ENCODE measurements around the gene DESI1.
"Not testable (repeated sequence)": the region's sequence is repeated elsewhere in the genome, so short reads cannot be mapped to it uniquely, and the experiment has no call there.

The DESI1 gene

GRCh38 chr22:41620589-41621098, at the start of gene DESI1:
Gene DESI1, minus strand, starts transcription at chr22:41621043. Its CDS starts 204 bp downstream, at chr22:41620839.
- no peak for DNase-seq (ENCODE audit: low read depth)

GRCh38 chr22:41668971-41669911, 48.4 kb upstream of the DESI1 start:
- peak; percentile 83 for DNase-seq (ENCODE audit: low read depth)

- DNase-seq (ENCODE audit: low read depth): no peak
These were observed 44.1 kb upstream of the DESI1 start for GRCh38 chr22:41664951-41665350.

- DNase-seq (ENCODE audit: low read depth): no peak
These were observed 43.6 kb upstream of the DESI1 start for GRCh38 chr22:41664490-41664889.

- not testable (repeated sequence) for DNase-seq (ENCODE audit: low read depth)
These were observed 42.8 kb upstream of the DESI1 start for GRCh38 chr22:41663594-41663993.

- no peak for DNase-seq (ENCODE audit: low read depth)
These were observed 40.9 kb upstream of the DESI1 start for GRCh38 chr22:41661713-41662112.

GRCh38 chr22:41661088-41661487, 40.2 kb upstream of the DESI1 start:
- DNase-seq (ENCODE audit: low read depth): no peak

GRCh38 chr22:41660416-41660815, 39.6 kb upstream of the DESI1 start:
- DNase-seq (ENCODE audit: low read depth): no peak

- no peak for DNase-seq (ENCODE audit: low read depth)
These were observed 39.1 kb upstream of the DESI1 start for GRCh38 chr22:41659941-41660340.

- no peak for DNase-seq (ENCODE audit: low read depth)
These were observed 38.0 kb upstream of the DESI1 start for GRCh38 chr22:41658869-41659268.

- DNase-seq (ENCODE audit: low read depth): no peak
These were observed 36.9 kb upstream of the DESI1 start for GRCh38 chr22:41657709-41658108.

- no peak for DNase-seq (ENCODE audit: low read depth)
These were observed 35.7 kb upstream of the DESI1 start for GRCh38 chr22:41656556-41656955.

GRCh38 chr22:41654322-41654721, 33.5 kb upstream of the DESI1 start:
- no peak for DNase-seq (ENCODE audit: low read depth)

- no peak for DNase-seq (ENCODE audit: low read depth)
These were observed 30.0 kb upstream of the DESI1 start for GRCh38 chr22:41650821-41651220.

- DNase-seq (ENCODE audit: low read depth): no peak
These were observed 29.4 kb upstream of the DESI1 start for GRCh38 chr22:41650229-41650628.

GRCh38 chr22:41648432-41648831, 27.6 kb upstream of the DESI1 start:
- DNase-seq (ENCODE audit: low read depth): no peak

- DNase-seq (ENCODE audit: low read depth): no peak
These were observed 26.9 kb upstream of the DESI1 start for GRCh38 chr22:41647771-41648170.

- DNase-seq (ENCODE audit: low read depth): no peak
These were observed 21.7 kb upstream of the DESI1 start for GRCh38 chr22:41642331-41643110.

- no peak for DNase-seq (ENCODE audit: low read depth)
These were observed 21.0 kb upstream of the DESI1 start for GRCh38 chr22:41641854-41642253.

GRCh38 chr22:41638748-41639147, 17.9 kb upstream of the DESI1 start:
- DNase-seq (ENCODE audit: low read depth): no peak

GRCh38 chr22:41638124-41638523, 17.3 kb upstream of the DESI1 start:
- no peak for DNase-seq (ENCODE audit: low read depth)

GRCh38 chr22:41637623-41638022, 16.8 kb upstream of the DESI1 start:
- DNase-seq (ENCODE audit: low read depth): not testable (repeated sequence)

- DNase-seq (ENCODE audit: low read depth): no peak
These were observed 15.6 kb upstream of the DESI1 start for GRCh38 chr22:41636467-41636866.
